Measurements from ENCODE around the gene RGS9BP. TPM values are rescaled to one million over a fixed set of nuclear protein-coding genes. Genes with fewer than 3 reads are reported as not detected.
"Not testable (repeated sequence)": the region's sequence is repeated elsewhere in the genome, so short reads cannot be mapped to it uniquely, and the experiment has no call there.

Gene RGS9BP
- total and polyA plus RNA-seq, 4 donors: 0.29 to 2.3 (median 0.42) TPM

GRCh38 chr19:32649751-32650150, 25.9 kb upstream of the RGS9BP start:
- 81% methylated on average over 3 of the region's 11 CpGs for WGBS (ENCODE audit: insufficient coverage)
- H3K27ac ChIP-seq (ENCODE audit: low read depth, low read length): no peak overlapping the region

GRCh38 chr19:32650671-32651070, 25.0 kb upstream of the RGS9BP start:
- H3K27me3 ChIP-seq (ENCODE audit: control insufficient read depth, insufficient read depth, low read length): no peaks in the 10 kb centered on the region
- H3K27ac ChIP-seq (ENCODE audit: low read depth, low read length): no peak overlapping the region
- 100% methylated on average over 1 of the region's 5 CpGs for WGBS (ENCODE audit: insufficient coverage)
- no peaks in the 10 kb centered on the region for H3K9me3 ChIP-seq (ENCODE audit: control insufficient read depth, insufficient read depth, low read length)
- peaks cover 21% of the 10 kb centered on the region for H3K4me1 ChIP-seq (ENCODE audit: control insufficient read depth, insufficient read depth, low read length)
- H3K36me3 ChIP-seq (ENCODE audit: control insufficient read depth, insufficient read depth, low read length): peaks cover 44% of the 10 kb centered on the region
- no peak for DNase-seq (ENCODE audit: low read depth in 4 of 6, low spot score in 6 of 6)
- H3K4me3 ChIP-seq (ENCODE audit: low read depth, low read length): no peak overlapping the region

More at GRCh38 chr19:32649751-32650150, 25.9 kb upstream of the RGS9BP start:
- Histone ChIP-seq H3K4me1 (ENCODE audit: control insufficient read depth, insufficient read depth, low read length) (peaks cover 21% of the 10 kb centered on the region), H3K36me3 (ENCODE audit: control insufficient read depth, insufficient read depth, low read length) (peaks cover 35% of the 10 kb centered on the region), H3K27me3 (ENCODE audit: control insufficient read depth, insufficient read depth, low read length) (no peaks in the 10 kb centered on the region), H3K9me3 (ENCODE audit: control insufficient read depth, insufficient read depth, low read length) (no peaks in the 10 kb centered on the region), H3K4me3 (ENCODE audit: low read depth, low read length) (no peak overlapping the region)
- DNase-seq (ENCODE audit: low read depth in 4 of 6, low spot score in 6 of 6): no peak

DNA sequence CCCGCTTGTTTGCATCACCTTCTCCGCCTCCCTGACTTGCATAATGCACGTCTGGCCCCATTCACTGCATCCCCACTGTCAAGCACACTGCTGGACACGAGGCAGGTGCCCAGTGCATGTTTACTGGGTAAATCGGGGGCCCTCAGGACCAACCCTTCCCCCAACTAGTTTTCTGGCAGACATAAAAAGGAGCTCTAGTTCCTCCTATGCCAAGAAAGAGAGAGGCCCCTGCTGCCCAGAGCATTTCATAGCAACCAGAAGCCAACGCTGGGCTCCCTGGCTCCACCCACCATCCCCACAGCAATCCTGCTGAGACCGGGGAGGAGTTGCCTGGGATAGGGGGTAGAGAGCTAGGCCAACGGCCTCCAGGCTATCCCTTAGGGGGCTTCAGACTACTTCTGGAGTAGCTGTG, 23.9 kb upstream of the RGS9BP start:
- Histone ChIP-seq H3K27ac (ENCODE audit: low read depth, low read length) (peak overlapping the region; percentile 25), H3K9me3 (ENCODE audit: control insufficient read depth, insufficient read depth, low read length) (no peaks in the 10 kb centered on the region), H3K4me1 (ENCODE audit: control insufficient read depth, insufficient read depth, low read length) (peaks cover 21% of the 10 kb centered on the region), H3K27me3 (ENCODE audit: control insufficient read depth, insufficient read depth, low read length) (no peaks in the 10 kb centered on the region), H3K36me3 (ENCODE audit: control insufficient read depth, insufficient read depth, low read length) (peaks cover 47% of the 10 kb centered on the region), H3K4me3 (ENCODE audit: low read depth, low read length) (no peak overlapping the region)
- DNase-seq (ENCODE audit: low read depth in 4 of 6, low spot score in 6 of 6): peak in 5 of 6 donors; percentile 35 to 83 (median 59)
- WGBS (ENCODE audit: insufficient coverage): 31% methylated on average over 6 of the region's 8 CpGs

- not testable (repeated sequence) for DNase-seq (ENCODE audit: low read depth in 4 of 6, low spot score in 6 of 6); H3K27me3 ChIP-seq (ENCODE audit: control insufficient read depth, insufficient read depth, low read length); H3K27ac ChIP-seq (ENCODE audit: low read depth, low read length); H3K9me3 ChIP-seq (ENCODE audit: control insufficient read depth, insufficient read depth, low read length); H3K4me3 ChIP-seq (ENCODE audit: low read depth, low read length)
- peaks cover 42% of the 10 kb centered on the region for H3K36me3 ChIP-seq (ENCODE audit: control insufficient read depth, insufficient read depth, low read length)
- 94% methylated on average over 12 of the region's 13 CpGs for WGBS (ENCODE audit: insufficient coverage)
- H3K4me1 ChIP-seq (ENCODE audit: control insufficient read depth, insufficient read depth, low read length): peaks cover 21% of the 10 kb centered on the region
These were observed 23.3 kb upstream of the RGS9BP start for GRCh38 chr19:32652331-32652730.

- H3K27ac ChIP-seq (ENCODE audit: low read depth, low read length): peak overlapping the region; percentile 36
- no peaks in the 10 kb centered on the region for H3K27me3 ChIP-seq (ENCODE audit: control insufficient read depth, insufficient read depth, low read length)
- H3K4me3 ChIP-seq (ENCODE audit: low read depth, low read length): no peak overlapping the region
- 36% methylated on average over 8 of the region's 12 CpGs for WGBS (ENCODE audit: insufficient coverage)
- DNase-seq (ENCODE audit: low read depth in 4 of 6, low spot score in 6 of 6): peak in 5 of 6 donors; percentile 50 to 87 (median 52)
- peaks cover 40% of the 10 kb centered on the region for H3K36me3 ChIP-seq (ENCODE audit: control insufficient read depth, insufficient read depth, low read length)
- H3K4me1 ChIP-seq (ENCODE audit: control insufficient read depth, insufficient read depth, low read length): peaks cover 21% of the 10 kb centered on the region
- H3K9me3 ChIP-seq (ENCODE audit: control insufficient read depth, insufficient read depth, low read length): no peaks in the 10 kb centered on the region
These were observed 22.6 kb upstream of the RGS9BP start for GRCh38 chr19:32652894-32653598.

GRCh38 chr19:32653599-32653915, 22.1 kb upstream of the RGS9BP start:
- DNase-seq (ENCODE audit: low read depth in 4 of 6, low spot score in 6 of 6): no peak
- no peak overlapping the region for H3K4me3 ChIP-seq (ENCODE audit: low read depth, low read length)
- H3K4me1 ChIP-seq (ENCODE audit: control insufficient read depth, insufficient read depth, low read length): peaks cover 21% of the 10 kb centered on the region
- H3K9me3 ChIP-seq (ENCODE audit: control insufficient read depth, insufficient read depth, low read length): no peaks in the 10 kb centered on the region
- H3K27ac ChIP-seq (ENCODE audit: low read depth, low read length): peak overlapping the region; percentile 36
- H3K36me3 ChIP-seq (ENCODE audit: control insufficient read depth, insufficient read depth, low read length): peaks cover 41% of the 10 kb centered on the region
- H3K27me3 ChIP-seq (ENCODE audit: control insufficient read depth, insufficient read depth, low read length): no peaks in the 10 kb centered on the region
- WGBS (ENCODE audit: insufficient coverage): 93% methylated on average over 3 of the region's 15 CpGs

- H3K27me3 ChIP-seq (ENCODE audit: control insufficient read depth, insufficient read depth, low read length); DNase-seq (ENCODE audit: low read depth in 4 of 6, low spot score in 6 of 6); H3K9me3 ChIP-seq (ENCODE audit: control insufficient read depth, insufficient read depth, low read length); H3K4me3 ChIP-seq (ENCODE audit: low read depth, low read length); H3K27ac ChIP-seq (ENCODE audit: low read depth, low read length): not testable (repeated sequence)
- Histone ChIP-seq H3K4me1 (ENCODE audit: control insufficient read depth, insufficient read depth, low read length) (peaks cover 20% of the 10 kb centered on the region), H3K36me3 (ENCODE audit: control insufficient read depth, insufficient read depth, low read length) (peaks cover 35% of the 10 kb centered on the region)
- 100% methylated on average over 5 of the region's 8 CpGs for WGBS (ENCODE audit: insufficient coverage)
These were observed 19.3 kb upstream of the RGS9BP start for GRCh38 chr19:32656379-32656778.

DNA sequence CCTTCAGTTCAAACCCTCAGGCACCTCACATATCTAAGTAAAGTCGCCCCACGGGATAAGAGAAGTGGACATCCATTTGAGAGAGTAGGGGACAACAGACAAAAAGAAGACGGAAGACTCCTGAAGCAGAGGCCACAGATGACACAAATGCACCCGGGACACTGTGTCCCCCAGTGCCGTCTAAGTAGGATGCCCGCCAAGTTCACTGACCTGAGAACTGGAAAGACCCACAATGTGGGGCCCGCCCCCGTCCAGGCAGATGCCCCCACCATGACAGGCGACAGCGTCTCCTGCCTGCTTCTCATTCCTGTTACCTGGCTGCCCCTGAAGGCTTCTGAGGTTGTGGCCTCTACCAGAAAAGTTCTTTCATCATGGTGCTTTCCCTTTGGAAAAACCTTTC, 17.6 kb upstream of the RGS9BP start:
- H3K27ac ChIP-seq (ENCODE audit: low read depth, low read length): no peak overlapping the region
- no peaks in the 10 kb centered on the region for H3K27me3 ChIP-seq (ENCODE audit: control insufficient read depth, insufficient read depth, low read length)
- no peak for DNase-seq (ENCODE audit: low read depth in 4 of 6, low spot score in 6 of 6)
- H3K36me3 ChIP-seq (ENCODE audit: control insufficient read depth, insufficient read depth, low read length): peaks cover 35% of the 10 kb centered on the region
- WGBS (ENCODE audit: insufficient coverage): 88% methylated on average over 10 of the region's 10 CpGs
- H3K4me1 ChIP-seq (ENCODE audit: control insufficient read depth, insufficient read depth, low read length): peaks cover 4% of the 10 kb centered on the region
- H3K4me3 ChIP-seq (ENCODE audit: low read depth, low read length): no peak overlapping the region
- H3K9me3 ChIP-seq (ENCODE audit: control insufficient read depth, insufficient read depth, low read length): no peaks in the 10 kb centered on the region

DNA sequence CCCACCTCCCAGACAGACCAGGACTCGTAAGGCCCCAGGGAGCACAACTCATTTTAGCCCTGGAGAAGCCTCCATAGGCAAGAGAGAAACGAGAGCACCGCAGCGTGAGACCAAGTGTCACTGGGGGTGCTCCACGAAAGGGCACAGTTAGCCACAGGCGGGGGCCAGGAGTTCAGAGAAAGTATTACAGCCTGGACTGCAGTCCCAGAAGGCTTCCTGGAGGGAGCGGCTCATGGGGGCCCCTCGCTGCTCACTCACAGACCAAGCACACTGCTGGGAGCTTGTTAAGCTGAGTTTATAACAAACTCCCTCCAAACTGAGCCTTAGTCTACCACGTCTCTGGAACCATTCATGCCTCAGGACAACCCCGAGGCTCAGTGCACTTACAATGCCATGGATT, 17.1 kb upstream of the RGS9BP start:
- WGBS (ENCODE audit: insufficient coverage): 90% methylated on average over 10 of the region's 10 CpGs
- Histone ChIP-seq H3K36me3 (ENCODE audit: control insufficient read depth, insufficient read depth, low read length) (peaks cover 35% of the 10 kb centered on the region), H3K4me3 (ENCODE audit: low read depth, low read length) (no peak overlapping the region), H3K27ac (ENCODE audit: low read depth, low read length) (no peak overlapping the region), H3K4me1 (ENCODE audit: control insufficient read depth, insufficient read depth, low read length) (no peaks in the 10 kb centered on the region), H3K9me3 (ENCODE audit: control insufficient read depth, insufficient read depth, low read length) (no peaks in the 10 kb centered on the region), H3K27me3 (ENCODE audit: control insufficient read depth, insufficient read depth, low read length) (no peaks in the 10 kb centered on the region)
- DNase-seq (ENCODE audit: low read depth in 4 of 6, low spot score in 6 of 6): no peak

- Histone ChIP-seq H3K27ac (ENCODE audit: low read depth, low read length) (no peak overlapping the region), H3K4me1 (ENCODE audit: control insufficient read depth, insufficient read depth, low read length) (no peaks in the 10 kb centered on the region), H3K36me3 (ENCODE audit: control insufficient read depth, insufficient read depth, low read length) (peaks cover 17% of the 10 kb centered on the region), H3K27me3 (ENCODE audit: control insufficient read depth, insufficient read depth, low read length) (no peaks in the 10 kb centered on the region), H3K4me3 (ENCODE audit: low read depth, low read length) (no peak overlapping the region), H3K9me3 (ENCODE audit: control insufficient read depth, insufficient read depth, low read length) (no peaks in the 10 kb centered on the region)
- WGBS (ENCODE audit: insufficient coverage): no CpG with 5 or more reads among the region's 7 CpGs
- no peak for DNase-seq (ENCODE audit: low read depth in 4 of 6, low spot score in 6 of 6)
These were observed 14.3 kb upstream of the RGS9BP start for GRCh38 chr19:32661318-32661717.

Data from spinal cord (tissue), 10 donors.